PC-3 (cell line): Measurements from ENCODE around the gene TPT1. TPM values are rescaled to one million over a fixed set of nuclear protein-coding genes. Genes with fewer than 3 reads are reported as not detected.

Experiments
- ATAC-seq: fragments of 200-7000 bp; cut with Tn5 transposase; 2 replicates; pipeline ENCODE4 v1.9.1; 2020; ENCODE audit warnings: mild to moderate bottlenecking, moderate library complexity
- BruUV-seq: library from RNA; stranded (reverse); fragments of 400-500 nt; replicated peaks from 2 replicates; lab custom pipeline; 2021; lab: Mats Ljungman, UMichigan
- CTCF ChIA-PET: fragments of 300-600 bp; sonication (Branson Sonifier 250); formaldehyde crosslinking; loops from one replicate; lab custom pipeline; 2022; ENCODE audit warnings: antibody characterized with exemption; lab: Charles Lee
- POLR2A ChIA-PET: fragments of 300-600 bp; sonication (Branson Sonifier 250); formaldehyde crosslinking; loops from one replicate; lab custom pipeline; 2022; ENCODE audit warnings: antibody characterized with exemption; ENCODE audit not compliant: unreplicated experiment; lab: Charles Lee
- DNase-seq: peaks from one replicate; pipeline ENCODE4 v3.0.0-alpha.2; 2015
- H2AFZ ChIP-seq: fragments of 300-600 bp; sonication (generic); 2 replicates; pipeline ENCODE4 v1.6.0; 2016; ENCODE audit warnings: antibody characterized with exemption, low read length
- H3F3A ChIP-seq: fragments of 300-600 bp; sonication (generic); one replicate; pipeline ENCODE4 v1.6.0; 2017; ENCODE audit warnings: antibody characterized with exemption, low read length, control low read depth, mild to moderate bottlenecking; ENCODE audit not compliant: unreplicated experiment
- H3K27ac ChIP-seq: fragments of 300-600 bp; sonication (generic); 2 replicates; pipeline ENCODE4 v1.5.1; 2016; ENCODE audit warnings: mild to moderate bottlenecking, low read length
- H3K27me3 ChIP-seq: fragments of 300-600 bp; sonication (generic); 2 replicates; pipeline ENCODE4 v1.6.1; 2016; ENCODE audit warnings: low read length, mixed read lengths
- H3K36me3 ChIP-seq: fragments of 300-600 bp; sonication (generic); 2 replicates; pipeline ENCODE4 v1.6.1; 2016; ENCODE audit warnings: low read depth, mixed run types, low read length, mixed read lengths
- H3K4me1 ChIP-seq: fragments of 300-600 bp; sonication (generic); 2 replicates; pipeline ENCODE4 v1.5.1; 2016; ENCODE audit warnings: low read length; ENCODE audit not compliant: insufficient read depth
- H3K4me2 ChIP-seq: fragments of 300-600 bp; sonication (generic); 2 replicates; pipeline ENCODE4 v1.6.0; 2016; ENCODE audit warnings: low read length
- H3K4me3 ChIP-seq: fragments of 300-600 bp; sonication (generic); 2 replicates; pipeline ENCODE4 v1.5.1; 2016; ENCODE audit warnings: mild to moderate bottlenecking, low read length, mixed read lengths
- H3K79me2 ChIP-seq: fragments of 300-600 bp; sonication (generic); 2 replicates; pipeline ENCODE4 v1.6.1; 2017; ENCODE audit warnings: low read length, mixed read lengths
- H3K9ac ChIP-seq: fragments of 300-600 bp; sonication (generic); 2 replicates; pipeline ENCODE4 v1.6.0; 2016; ENCODE audit warnings: mild to moderate bottlenecking, low read length
- H3K9me2 ChIP-seq: fragments of 300-600 bp; sonication (generic); replicated peaks from 2 replicates; pipeline ENCODE4 v1.6.1; 2016; ENCODE audit warnings: mixed run types, low read length, mixed read lengths
- H3K9me3 ChIP-seq: fragments of 300-600 bp; sonication (generic); 2 replicates; pipeline ENCODE4 v1.6.1; 2016; ENCODE audit warnings: low read length, mixed read lengths
- H4K20me1 ChIP-seq: fragments of 300-600 bp; sonication (generic); 2 replicates; pipeline ENCODE4 v1.6.1; 2016; ENCODE audit warnings: low read length, mixed read lengths
- EZH2 ChIP-seq: fragments of 300-600 bp; sonication (generic); IDR thresholded peaks from one replicate; pipeline ENCODE4 v1.6.1; 2017; ENCODE audit warnings: antibody characterized with exemption, mild to moderate bottlenecking, low read length; ENCODE audit not compliant: unreplicated experiment
- EZH2phosphoT487 ChIP-seq: fragments of 300-600 bp; sonication (generic); IDR thresholded peaks from 2 replicates; pipeline ENCODE4 v1.6.1; 2018; ENCODE audit warnings: mild to moderate bottlenecking, antibody characterized with exemption, low read length, borderline replicate concordance
- intact Hi-C: fragments of 100-400 bp; cut with micrococcal nuclease; formaldehyde crosslinking; loops from 2 replicates; pipeline ENCODE4 v1.9.0; 2023
- total RNA-seq: library from RNA; depleted of rRNA; stranded (reverse); fragments of >200 nt; gene quantifications from 2 replicates; pipeline ENCODE4 v1.2.3, GENCODE V29; 2014
- TF ChIP-seq, protein P1 (sequence below): fragments of 300-600 bp; sonication (generic); conservative IDR thresholded peaks from 2 replicates; pipeline ENCODE4 v1.5.1; 2017; ENCODE audit warnings: antibody characterized with exemption, low read depth, mild to moderate bottlenecking, low read length

The TPT1 gene
- total RNA-seq, 1 experiment from 2014 or later, result 982 TPM

GRCh38 chr13:45337803-45338202 lies 3.2 kb downstream of the TPT1 start:
- Histone ChIP-seq H3K4me2 (peak overlapping the region; percentile 93), H3K4me1 (peaks cover 57% of the 10 kb centered on the region), H4K20me1 (peaks cover 68% of the 10 kb centered on the region), H3K4me3 (peak overlapping the region; percentile 95), H3K27me3 (no peaks in the 10 kb centered on the region), H3K9me2 (no peaks in the 10 kb centered on the region), H2AFZ (no peak overlapping the region), H3K9me3 (no peaks in the 10 kb centered on the region), H3K27ac (no peak overlapping the region), H3K36me3 (peaks cover 46% of the 10 kb centered on the region), H3K9ac (no peak overlapping the region), H3K79me2 (peaks cover 64% of the 10 kb centered on the region), H3F3A (peaks cover 27% of the 10 kb centered on the region)
- ATAC-seq (no peak), DNase-seq (no peak)
- BruUV-seq, result no TSS peak
- intact Hi-C loops, result no loop called here
- CTCF ChIA-PET, result no interaction called here
- POLR2A ChIA-PET, result no interaction called here
- TF ChIP-seq EZH2, result no peak
- no peak for TF ChIP-seq EZH2phosphoT487
- TF ChIP-seq, protein P1, sequence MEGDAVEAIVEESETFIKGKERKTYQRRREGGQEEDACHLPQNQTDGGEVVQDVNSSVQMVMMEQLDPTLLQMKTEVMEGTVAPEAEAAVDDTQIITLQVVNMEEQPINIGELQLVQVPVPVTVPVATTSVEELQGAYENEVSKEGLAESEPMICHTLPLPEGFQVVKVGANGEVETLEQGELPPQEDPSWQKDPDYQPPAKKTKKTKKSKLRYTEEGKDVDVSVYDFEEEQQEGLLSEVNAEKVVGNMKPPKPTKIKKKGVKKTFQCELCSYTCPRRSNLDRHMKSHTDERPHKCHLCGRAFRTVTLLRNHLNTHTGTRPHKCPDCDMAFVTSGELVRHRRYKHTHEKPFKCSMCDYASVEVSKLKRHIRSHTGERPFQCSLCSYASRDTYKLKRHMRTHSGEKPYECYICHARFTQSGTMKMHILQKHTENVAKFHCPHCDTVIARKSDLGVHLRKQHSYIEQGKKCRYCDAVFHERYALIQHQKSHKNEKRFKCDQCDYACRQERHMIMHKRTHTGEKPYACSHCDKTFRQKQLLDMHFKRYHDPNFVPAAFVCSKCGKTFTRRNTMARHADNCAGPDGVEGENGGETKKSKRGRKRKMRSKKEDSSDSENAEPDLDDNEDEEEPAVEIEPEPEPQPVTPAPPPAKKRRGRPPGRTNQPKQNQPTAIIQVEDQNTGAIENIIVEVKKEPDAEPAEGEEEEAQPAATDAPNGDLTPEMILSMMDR, result no peak

GRCh38 chr13:45337395-45337794 lies 3.6 kb downstream of the TPT1 start:
- ATAC-seq, result no peak
- CTCF ChIA-PET, result no interaction called here
- no peaks in the 10 kb centered on the region for H3K9me2 ChIP-seq
- no peak overlapping the region for H3K9ac ChIP-seq
- H3K27me3 ChIP-seq, result no peaks in the 10 kb centered on the region
- TF ChIP-seq EZH2phosphoT487, result no peak
- TF ChIP-seq EZH2, result no peak
- TF ChIP-seq, protein P1, result no peak
- H3K36me3 ChIP-seq, result peaks cover 46% of the 10 kb centered on the region
- no peaks in the 10 kb centered on the region for H3K9me3 ChIP-seq
- peaks cover 31% of the 10 kb centered on the region for H3F3A ChIP-seq
- intact Hi-C loops, result no loop called here
- peaks cover 68% of the 10 kb centered on the region for H4K20me1 ChIP-seq
- DNase-seq, result no peak
- POLR2A ChIA-PET, result no interaction called here
- H2AFZ ChIP-seq, result no peak overlapping the region
- H3K4me2 ChIP-seq, result peak overlapping the region; percentile 93
- H3K79me2 ChIP-seq, result peaks cover 60% of the 10 kb centered on the region
- H3K4me3 ChIP-seq, result peak overlapping the region; percentile 95
- no peak overlapping the region for H3K27ac ChIP-seq
- H3K4me1 ChIP-seq, result peaks cover 59% of the 10 kb centered on the region
- no TSS peak for BruUV-seq

DNA sequence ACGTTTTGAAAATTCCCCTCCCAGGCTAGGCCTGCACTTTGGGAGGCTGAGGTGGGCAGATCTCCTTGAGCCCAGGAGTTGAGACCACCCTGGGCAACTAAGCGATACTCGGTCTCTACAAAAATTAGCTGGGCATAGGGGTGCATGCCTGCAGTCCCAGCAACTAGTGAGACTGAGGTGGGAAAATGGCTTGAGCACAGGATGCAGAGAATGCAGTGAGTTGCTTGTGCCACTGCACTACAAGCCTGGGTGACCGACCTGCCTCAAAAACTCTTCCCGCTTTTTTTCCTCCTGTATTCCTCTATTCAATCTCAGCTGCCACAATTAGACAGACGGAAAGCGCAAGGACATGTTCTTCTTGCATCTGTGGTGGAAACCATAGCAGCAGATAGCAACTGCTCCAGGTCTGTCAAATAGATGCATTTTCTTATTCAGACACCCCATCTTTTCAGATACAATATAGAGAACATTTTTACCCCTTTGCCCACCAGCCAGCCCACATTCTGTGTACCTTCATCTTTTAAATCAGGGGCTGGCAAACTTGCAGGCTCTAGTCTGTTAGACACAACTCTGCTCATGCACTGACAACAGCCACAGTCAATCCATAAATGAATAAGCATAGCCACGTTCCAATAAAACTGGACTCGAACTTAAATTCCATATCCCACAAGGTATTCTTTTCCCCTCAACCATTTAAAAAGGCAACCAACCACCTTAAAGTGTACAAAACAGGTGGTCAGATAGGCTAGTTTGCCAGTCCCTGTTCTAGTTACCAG lies 4.8 kb downstream of the TPT1 start:
- POLR2A ChIA-PET, result no interaction called here

More for the DNA sequence above, 4.8 kb downstream of the TPT1 start:
- no peak overlapping the region for H3K4me3 ChIP-seq
- peaks cover 50% of the 10 kb centered on the region for H3K79me2 ChIP-seq
- no peaks in the 10 kb centered on the region for H3K9me2 ChIP-seq
- CTCF ChIA-PET, result no interaction called here
- H3F3A ChIP-seq, result peaks cover 40% of the 10 kb centered on the region
- no peak for DNase-seq
- H4K20me1 ChIP-seq, result peaks cover 68% of the 10 kb centered on the region
- intact Hi-C loops, result no loop called here
- no peaks in the 10 kb centered on the region for H3K9me3 ChIP-seq
- no TSS peak for BruUV-seq
- H2AFZ ChIP-seq, result no peak overlapping the region
- no peak overlapping the region for H3K27ac ChIP-seq
- H3K9ac ChIP-seq, result no peak overlapping the region
- no peak for TF ChIP-seq EZH2
- TF ChIP-seq, protein P1, result no peak
- H3K4me2 ChIP-seq, result peak overlapping the region; percentile 15
- H3K36me3 ChIP-seq, result peaks cover 46% of the 10 kb centered on the region
- no peak for ATAC-seq
- peaks cover 68% of the 10 kb centered on the region for H3K4me1 ChIP-seq
- H3K27me3 ChIP-seq, result no peaks in the 10 kb centered on the region
